PC-9 (cell line): ENCODE data around the gene MGAT2. TPM values are rescaled to one million over a fixed set of nuclear protein-coding genes. Genes with fewer than 3 reads are reported as not detected.
"Not testable (repeated sequence)": the region's sequence is repeated elsewhere in the genome, so short reads cannot be mapped to it uniquely, and the experiment has no call there.

Experiments
- BruUV-seq: library from RNA; stranded (reverse); fragments of 400-500 nt; replicated peaks from 2 replicates; lab custom pipeline; 2021; lab: Mats Ljungman, UMichigan
- CTCF ChIA-PET: fragments of 300-600 bp; sonication (Branson Sonifier 250); formaldehyde crosslinking; loops from one replicate; lab custom pipeline; 2022; ENCODE audit warnings: antibody characterized with exemption; lab: Charles Lee
- POLR2A ChIA-PET: fragments of 300-600 bp; sonication (Branson Sonifier 250); formaldehyde crosslinking; loops from one replicate; lab custom pipeline; 2022; ENCODE audit warnings: antibody characterized with exemption; ENCODE audit not compliant: unreplicated experiment; lab: Charles Lee
- DNase-seq, 2 experiments: peaks; one replicate each; pipeline versions ENCODE4 v3.0.0 to v3.0.0-alpha.2; 2015 to 2022; ENCODE audit warnings: mixed read lengths in 1 of 2
- H2AFZ ChIP-seq: fragments of 200-600 bp; sonication (generic); 2 replicates; pipeline ENCODE4 v1.8.1; 2017; ENCODE audit warnings: antibody characterized with exemption
- H3F3A ChIP-seq: fragments of 200-600 bp; sonication (generic); 2 replicates; pipeline ENCODE4 v1.8.1; 2017; ENCODE audit warnings: antibody characterized with exemption, mild to moderate bottlenecking, low read depth; ENCODE audit not compliant: insufficient read depth
- H3K27ac ChIP-seq: fragments of 200-600 bp; sonication (generic); 2 replicates; pipeline ENCODE4 v1.6.1; 2016; ENCODE audit warnings: mixed run types
- H3K27me3 ChIP-seq: fragments of 200-600 bp; sonication (generic); 2 replicates; pipeline ENCODE4 v1.6.1; 2016; ENCODE audit warnings: low read depth, mixed run types; ENCODE audit not compliant: insufficient read depth
- H3K36me3 ChIP-seq: fragments of 200-600 bp; sonication (generic); 2 replicates; pipeline ENCODE4 v1.6.1; 2016; ENCODE audit warnings: low read depth, mixed run types
- H3K4me1 ChIP-seq: fragments of 200-600 bp; sonication (generic); replicated peaks from 2 replicates; pipeline ENCODE4 v1.6.1; 2016; ENCODE audit warnings: mixed run types; ENCODE audit not compliant: insufficient read depth
- H3K4me2 ChIP-seq: fragments of 200-600 bp; sonication (generic); 2 replicates; pipeline ENCODE4 v1.6.1; 2017; ENCODE audit warnings: mixed run types
- H3K4me3 ChIP-seq: fragments of 200-600 bp; sonication (generic); 2 replicates; pipeline ENCODE4 v1.6.1; 2016; ENCODE audit warnings: mixed run types
- H3K79me2 ChIP-seq: fragments of 200-600 bp; sonication (generic); 2 replicates; pipeline ENCODE4 v1.6.1; 2017; ENCODE audit warnings: low read depth, mixed run types
- H3K9me2 ChIP-seq: fragments of 200-600 bp; sonication (generic); 2 replicates; pipeline ENCODE4 v1.8.1; 2017; ENCODE audit warnings: mild to moderate bottlenecking; ENCODE audit not compliant: insufficient read depth
- H3K9me3 ChIP-seq: fragments of 200-600 bp; sonication (generic); 2 replicates; pipeline ENCODE4 v1.8.1; 2016; ENCODE audit warnings: low read depth; ENCODE audit not compliant: insufficient read depth
- H4K20me1 ChIP-seq: fragments of 200-600 bp; sonication (generic); 2 replicates; pipeline ENCODE4 v1.8.1; 2017; ENCODE audit not compliant: insufficient read depth
- EZH2 ChIP-seq: fragments of 200-600 bp; sonication (generic); IDR thresholded peaks from 2 replicates; pipeline ENCODE4 v1.8.0; 2017; ENCODE audit warnings: antibody characterized with exemption, low read depth
- intact Hi-C: fragments of 100-400 bp; cut with micrococcal nuclease; formaldehyde crosslinking; loops from one replicate; pipeline ENCODE4 v1.10.0; 2022; ENCODE audit not compliant: unreplicated experiment
- total RNA-seq: library from RNA; stranded (reverse); gene quantifications from 2 replicates; pipeline ENCODE4 v1.2.3, GENCODE V29; 2021
- TF ChIP-seq, protein P1 (sequence below): fragments of 200-600 bp; sonication (generic); conservative IDR thresholded peaks from 2 replicates; pipeline ENCODE4 v1.6.1; 2017; ENCODE audit warnings: mixed run types, antibody characterized with exemption, mild to moderate bottlenecking, moderate library complexity

Gene MGAT2
- total RNA-seq, 1 experiment from 2014 or later, result 22.0 TPM

DNA sequence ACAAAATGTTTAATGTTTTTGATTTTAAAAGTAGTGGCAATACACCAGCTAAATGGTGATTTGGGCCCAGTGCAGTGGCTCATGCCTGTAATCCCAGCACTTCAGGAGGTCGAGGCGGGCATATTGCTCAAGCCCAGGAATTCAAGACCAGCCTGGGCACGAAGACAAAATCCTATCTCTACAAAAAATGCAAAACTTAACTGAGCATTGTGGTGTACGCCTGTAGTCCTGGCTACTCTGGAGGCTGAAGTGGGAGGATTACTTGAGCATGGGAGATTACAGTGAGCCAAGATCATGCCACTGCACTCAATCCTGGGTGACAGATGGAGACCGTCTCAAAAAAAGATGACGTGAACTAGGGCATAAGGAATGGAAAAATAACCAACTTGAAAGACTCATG, 4.8 kb upstream of the MGAT2 start:
- Histone ChIP-seq H3K9me2 (no peaks in the 10 kb centered on the region), H2AFZ (no peak overlapping the region), H3K79me2 (peaks cover 37% of the 10 kb centered on the region), H3K4me1 (peaks cover 23% of the 10 kb centered on the region), H3K4me3 (no peak overlapping the region), H3F3A (peaks cover 41% of the 10 kb centered on the region), H3K36me3 (peaks cover 24% of the 10 kb centered on the region; the same call in 1 of the 2 replicates), H4K20me1 (peaks cover 28% of the 10 kb centered on the region), H3K27me3 (no peaks in the 10 kb centered on the region), H3K9me3 (no peaks in the 10 kb centered on the region), H3K4me2 (no peak overlapping the region), H3K27ac (no peak overlapping the region; the same call in 1 of the 2 replicates)
- TF ChIP-seq, protein P1, sequence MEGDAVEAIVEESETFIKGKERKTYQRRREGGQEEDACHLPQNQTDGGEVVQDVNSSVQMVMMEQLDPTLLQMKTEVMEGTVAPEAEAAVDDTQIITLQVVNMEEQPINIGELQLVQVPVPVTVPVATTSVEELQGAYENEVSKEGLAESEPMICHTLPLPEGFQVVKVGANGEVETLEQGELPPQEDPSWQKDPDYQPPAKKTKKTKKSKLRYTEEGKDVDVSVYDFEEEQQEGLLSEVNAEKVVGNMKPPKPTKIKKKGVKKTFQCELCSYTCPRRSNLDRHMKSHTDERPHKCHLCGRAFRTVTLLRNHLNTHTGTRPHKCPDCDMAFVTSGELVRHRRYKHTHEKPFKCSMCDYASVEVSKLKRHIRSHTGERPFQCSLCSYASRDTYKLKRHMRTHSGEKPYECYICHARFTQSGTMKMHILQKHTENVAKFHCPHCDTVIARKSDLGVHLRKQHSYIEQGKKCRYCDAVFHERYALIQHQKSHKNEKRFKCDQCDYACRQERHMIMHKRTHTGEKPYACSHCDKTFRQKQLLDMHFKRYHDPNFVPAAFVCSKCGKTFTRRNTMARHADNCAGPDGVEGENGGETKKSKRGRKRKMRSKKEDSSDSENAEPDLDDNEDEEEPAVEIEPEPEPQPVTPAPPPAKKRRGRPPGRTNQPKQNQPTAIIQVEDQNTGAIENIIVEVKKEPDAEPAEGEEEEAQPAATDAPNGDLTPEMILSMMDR, result no peak
- TF ChIP-seq EZH2, result no peak
- DNase-seq, result no peak
- ChIA-PET POLR2A (no interaction called here), CTCF (no interaction called here)
- intact Hi-C loops, result no loop called here
- BruUV-seq, result no TSS peak

DNA sequence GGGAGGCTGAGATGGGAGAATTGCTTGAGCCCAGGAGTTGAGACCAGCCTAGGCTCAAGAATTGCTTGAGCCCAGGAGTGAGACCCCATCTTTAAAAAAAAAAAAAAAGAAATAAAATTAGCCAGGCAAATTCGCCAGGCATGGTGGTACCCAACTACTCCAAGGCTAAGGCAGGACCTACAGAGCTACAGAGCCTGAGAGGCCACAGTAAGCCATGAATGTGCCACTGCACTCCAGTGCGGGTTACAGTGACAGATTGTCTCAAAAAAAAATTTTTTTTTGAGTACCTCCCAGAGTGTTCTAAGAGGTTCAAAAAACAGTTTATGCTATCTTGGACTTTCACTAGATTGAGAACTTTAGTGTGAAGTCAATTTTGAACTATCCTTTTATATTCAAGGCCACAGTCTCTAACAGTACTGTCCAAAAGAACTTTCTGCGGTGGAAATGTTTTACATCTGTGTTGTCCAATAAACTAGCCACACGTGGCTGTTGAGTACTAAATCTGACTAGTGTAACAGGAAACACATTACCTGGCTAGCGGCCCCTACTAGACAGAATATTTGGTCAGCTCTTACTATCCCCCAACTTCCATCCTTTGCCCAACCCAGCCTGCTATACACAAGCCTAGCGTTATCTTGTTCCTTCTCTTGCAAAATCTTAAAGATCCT, 2.6 kb upstream of the MGAT2 start:
- Histone ChIP-seq H2AFZ (no peak overlapping the region), H3K4me2 (peak overlapping the region; percentile 98; the same call in 1 of the 2 replicates), H3F3A (peaks cover 39% of the 10 kb centered on the region), H3K4me1 (peaks cover 36% of the 10 kb centered on the region), H3K79me2 (peaks cover 59% of the 10 kb centered on the region), H3K9me2 (no peaks in the 10 kb centered on the region), H3K4me3 (no peak overlapping the region; the same call in 1 of the 2 replicates), H3K9me3 (no peaks in the 10 kb centered on the region), H3K27me3 (no peaks in the 10 kb centered on the region), H3K27ac (peak overlapping the region; percentile 47), H4K20me1 (peaks cover 37% of the 10 kb centered on the region), H3K36me3 (peaks cover 24% of the 10 kb centered on the region; the same call in 1 of the 2 replicates)
- POLR2A ChIA-PET, result interaction anchor here (0.6 kb wide), 1 partner anchor 150 kb away, joined by 3 read pairs; the partner anchor contains the start of gene KLHDC2
- TF ChIP-seq EZH2, result no peak
- TF ChIP-seq, protein P1, result no peak
- no TSS peak for BruUV-seq
- CTCF ChIA-PET, result no interaction called here
- intact Hi-C loops, result no loop called here
- DNase-seq, result no peak

DNA sequence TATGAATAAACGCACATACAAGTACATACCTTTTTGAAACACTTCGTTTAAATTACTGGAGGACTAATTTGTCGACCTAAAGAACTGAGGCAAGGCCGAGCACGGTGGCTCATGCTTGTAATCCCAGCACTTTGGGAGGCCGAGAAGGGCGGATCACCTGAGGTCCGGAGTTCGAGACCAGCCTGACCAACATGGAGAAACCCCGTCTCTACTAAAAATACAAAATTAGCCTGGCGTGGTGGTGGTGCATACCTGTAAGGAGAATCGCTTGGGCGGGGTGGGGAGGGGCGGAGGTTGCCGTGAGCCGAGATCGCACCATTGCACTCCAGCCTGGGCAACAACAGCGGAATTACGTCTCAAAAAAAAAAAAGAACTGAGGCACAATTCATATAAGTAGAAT, 1.3 kb upstream of the MGAT2 start:
- BruUV-seq, DNase-seq, H2AFZ ChIP-seq, H3K9me3 ChIP-seq, intact Hi-C loops, POLR2A ChIA-PET, H3K9me2 ChIP-seq, H3K27me3 ChIP-seq: not testable (repeated sequence)
- peaks cover 49% of the 10 kb centered on the region for H3K4me1 ChIP-seq
- peaks cover 44% of the 10 kb centered on the region for H4K20me1 ChIP-seq
- peaks cover 69% of the 10 kb centered on the region for H3K79me2 ChIP-seq
- peaks cover 24% of the 10 kb centered on the region; the same call in 1 of the 2 replicates for H3K36me3 ChIP-seq
- H3K4me2 ChIP-seq, result peak overlapping the region; percentile 98
- H3F3A ChIP-seq, result peaks cover 52% of the 10 kb centered on the region
- CTCF ChIA-PET, result interaction anchor here (2.0 kb wide), 1 partner anchor 15 kb away, joined by 10 read pairs; no protein-coding TSS in a partner anchor
- H3K4me3 ChIP-seq, result peak overlapping the region; percentile 100
- peak overlapping the region; percentile 96 for H3K27ac ChIP-seq
